HG03575 (cell line): ENCODE measurements around the gene GNG2.
A peak's percentile ranks its signal among the peaks of the same experiment; 100 is the strongest.

Source experiments
- ATAC-seq: cut with Tn5 transposase; IDR thresholded peaks from one replicate; pipeline ENCODE4 v1.9.1; 2021; ENCODE audit not compliant: unreplicated experiment, insufficient number of reproducible peaks, low FRiP score; ENCODE audit errors: extremely low read depth

The GNG2 gene

GRCh38 chr14:51880835-51881580 is 20.6 kb downstream of the GNG2 start:
- ATAC-seq = no peak

GRCh38 chr14:51881636-51882035 is 21.2 kb downstream of the GNG2 start:
- no peak for ATAC-seq

- ATAC-seq = no peak
Measured at GRCh38 chr14:51883232-51883631, 22.8 kb downstream of the GNG2 start.

GRCh38 chr14:51884086-51884927 is 23.9 kb downstream of the GNG2 start:
- ATAC-seq = no peak

- ATAC-seq = no peak
Measured at GRCh38 chr14:51889851-51890250, 29.4 kb downstream of the GNG2 start.

GRCh38 chr14:51894250-51894649 is 33.8 kb downstream of the GNG2 start:
- ATAC-seq = no peak

GRCh38 chr14:51895375-51895774 is 35.0 kb downstream of the GNG2 start:
- no peak for ATAC-seq

GRCh38 chr14:51897791-51898355 is 37.5 kb downstream of the GNG2 start:
- no peak for ATAC-seq

- no peak for ATAC-seq
Measured at GRCh38 chr14:51901475-51902024, 41.1 kb downstream of the GNG2 start.

- ATAC-seq = peak; percentile 91
Measured at GRCh38 chr14:51905656-51906121, 45.3 kb downstream of the GNG2 start.

GRCh38 chr14:51908086-51908485 is 47.7 kb downstream of the GNG2 start:
- ATAC-seq = no peak

- ATAC-seq = no peak
Measured at GRCh38 chr14:51912112-51912786, 51.8 kb downstream of the GNG2 start.

- no peak for ATAC-seq
Measured at GRCh38 chr14:51914310-51914709, 53.9 kb downstream of the GNG2 start.

- no peak for ATAC-seq
Measured at GRCh38 chr14:51917193-51917592, 56.8 kb downstream of the GNG2 start.

- no peak for ATAC-seq
Measured at GRCh38 chr14:51921026-51921425, 60.6 kb downstream of the GNG2 start.

GRCh38 chr14:51922624-51923023 is 62.2 kb downstream of the GNG2 start:
- no peak for ATAC-seq

GRCh38 chr14:51924600-51924999 is 64.2 kb downstream of the GNG2 start:
- no peak for ATAC-seq

GRCh38 chr14:51925980-51926379 is 65.6 kb downstream of the GNG2 start:
- no peak for ATAC-seq

- no peak for ATAC-seq
Measured at GRCh38 chr14:51926449-51926848, 66.0 kb downstream of the GNG2 start.
